Fibroblast of skin of left quadriceps (primary cell): ENCODE measurements around the gene RPS6KA6.
A peak's percentile ranks its signal among the peaks of the same experiment; 100 is the strongest.

ENCODE experiments used
- DNase-seq, 2 experiments: peaks; one replicate each; pipeline ENCODE4 v3.0.0-alpha.2; 2013; ENCODE audit warnings: low read depth in 2 of 2

Gene RPS6KA6

DNA sequence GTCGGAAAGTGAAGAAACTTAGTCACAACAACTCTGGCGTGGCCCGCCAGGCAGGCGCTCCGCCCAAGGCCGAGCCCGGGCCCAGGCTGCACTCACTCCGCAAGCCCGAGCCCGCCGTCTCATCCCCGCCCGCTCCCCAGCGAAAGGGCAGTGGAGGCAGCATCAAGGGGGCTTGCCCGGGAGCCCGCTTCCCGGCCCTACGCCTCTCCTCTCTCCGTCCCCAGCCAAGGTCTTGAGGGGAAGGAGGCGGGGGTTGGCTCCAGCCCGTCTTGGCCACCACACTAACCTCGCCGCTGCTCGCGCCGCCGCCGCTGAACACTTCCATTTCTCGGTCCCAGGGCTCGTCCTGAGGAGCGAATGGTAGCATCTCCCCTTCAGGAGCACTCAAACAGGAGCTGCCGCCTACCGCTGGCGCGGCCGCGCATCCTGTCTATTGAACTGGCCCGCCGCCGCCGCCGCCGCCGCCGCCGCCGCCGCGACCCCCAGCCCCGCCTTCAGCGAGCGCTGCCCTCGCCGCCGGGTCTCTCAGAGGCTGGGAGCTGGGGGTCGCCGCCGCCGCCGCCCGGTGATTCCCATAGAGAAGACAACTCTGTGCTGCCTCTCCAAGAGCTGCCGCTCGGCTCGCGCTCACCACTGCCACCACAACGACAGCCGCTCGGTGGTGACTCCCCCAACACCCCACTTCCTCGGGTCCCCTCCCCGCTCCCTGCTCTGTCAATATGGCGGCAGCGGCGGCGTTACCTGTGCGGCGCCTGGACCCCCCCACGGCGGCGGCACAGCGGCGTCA, at the start of gene RPS6KA6:
TSS of gene RPS6KA6 (minus strand) at position 667 of the 787 bp plus-strand sequence. CDS start at position 367, 300 bp downstream.
- no peak for DNase-seq

DNA sequence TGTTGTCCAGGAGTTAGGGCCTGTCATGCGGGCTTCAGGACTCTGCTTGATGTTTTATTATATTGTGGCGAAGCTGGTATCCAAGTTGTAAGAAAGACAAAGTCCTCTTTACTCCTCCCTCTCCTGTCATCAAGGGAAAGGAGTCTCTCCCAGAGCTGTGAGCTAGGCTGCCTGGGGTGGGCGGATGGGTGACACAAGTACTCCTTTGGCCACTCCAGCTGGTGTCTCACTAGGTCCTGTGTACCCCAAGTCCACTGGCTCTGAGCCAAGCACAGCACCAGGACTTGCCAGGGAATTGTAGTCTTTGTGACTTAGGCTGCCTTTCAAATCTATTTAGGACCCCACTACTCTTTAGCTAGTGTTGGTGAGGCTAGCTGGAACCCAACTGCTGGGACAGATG, 36.7 kb upstream of the RPS6KA6 start:
- DNase-seq: no peak

DNA sequence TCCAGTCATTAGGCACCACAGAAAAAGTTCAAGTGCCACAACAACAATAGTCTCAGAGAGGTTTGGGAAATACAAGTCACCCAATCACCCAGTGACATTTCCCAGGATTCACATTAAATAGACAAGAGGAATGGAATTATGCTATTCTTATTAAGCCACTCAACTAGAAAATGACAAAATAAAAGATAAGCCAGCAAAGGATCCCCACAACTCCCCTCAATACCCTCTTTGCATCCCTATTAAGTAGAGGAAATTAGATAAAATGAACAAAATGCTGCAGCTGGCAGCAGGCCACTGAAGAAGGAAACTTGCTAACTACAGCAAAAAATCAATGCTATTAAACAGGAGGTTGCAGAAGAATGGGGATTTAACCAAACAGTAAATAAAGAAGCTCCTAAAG, 35.3 kb upstream of the RPS6KA6 start:
- no peak for DNase-seq

DNA sequence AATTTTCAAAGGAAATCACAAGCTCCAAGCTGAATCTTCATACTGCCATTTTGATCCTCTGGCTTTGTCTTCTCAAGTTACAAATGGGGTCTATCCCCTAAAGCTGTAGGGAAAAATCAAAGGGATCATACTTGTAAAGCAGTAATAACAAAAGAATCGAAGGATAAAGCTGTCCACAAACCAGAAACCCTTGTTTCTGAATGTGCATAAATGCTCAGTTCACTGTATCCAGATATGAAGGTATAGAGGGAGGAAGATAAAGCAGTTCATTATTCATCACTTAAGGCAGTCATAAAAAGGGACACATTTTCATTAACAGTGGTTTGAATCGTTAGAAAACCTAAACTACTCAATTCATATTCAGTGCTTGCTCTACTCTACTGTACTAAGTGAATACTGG, 33.2 kb upstream of the RPS6KA6 start:
- DNase-seq: no peak

DNA sequence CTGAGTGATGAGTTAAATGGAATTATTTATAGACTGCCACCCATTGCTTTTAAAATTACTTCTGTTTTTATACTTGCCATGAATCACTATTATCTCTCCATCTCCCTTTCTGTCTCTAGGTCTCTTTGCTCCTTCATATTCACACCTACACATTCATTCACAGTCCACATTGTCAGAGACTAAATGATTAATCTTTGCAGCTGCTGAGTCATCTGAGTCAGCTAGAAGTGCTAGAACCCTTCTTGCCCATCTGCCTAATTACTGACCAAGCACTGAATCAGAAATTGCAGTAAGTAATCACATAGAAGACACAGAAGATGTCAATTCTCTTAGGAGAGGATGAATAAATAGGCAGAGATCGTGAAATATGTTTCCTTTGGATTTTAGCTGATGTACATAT, 31.6 kb upstream of the RPS6KA6 start:
- DNase-seq: no peak

DNA sequence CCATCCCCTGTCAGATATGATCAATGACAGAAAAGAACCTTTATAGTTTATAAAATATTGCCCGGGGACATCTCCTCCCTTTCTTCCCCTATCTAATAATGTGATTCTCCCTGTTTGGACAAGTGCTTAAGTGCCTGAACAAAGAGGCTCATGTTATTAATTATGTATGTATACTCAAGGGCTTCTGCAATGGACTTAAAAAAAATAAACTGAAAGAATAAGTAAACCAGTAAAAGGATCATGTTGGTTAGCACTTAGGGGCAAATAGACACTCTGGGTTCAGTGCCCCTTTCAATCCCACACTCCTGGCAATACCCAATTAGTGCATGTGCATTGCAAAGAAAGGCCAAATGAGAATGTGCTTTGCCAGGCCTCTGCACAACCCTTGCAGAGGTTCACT, 30.7 kb upstream of the RPS6KA6 start:
- DNase-seq: no peak

DNA sequence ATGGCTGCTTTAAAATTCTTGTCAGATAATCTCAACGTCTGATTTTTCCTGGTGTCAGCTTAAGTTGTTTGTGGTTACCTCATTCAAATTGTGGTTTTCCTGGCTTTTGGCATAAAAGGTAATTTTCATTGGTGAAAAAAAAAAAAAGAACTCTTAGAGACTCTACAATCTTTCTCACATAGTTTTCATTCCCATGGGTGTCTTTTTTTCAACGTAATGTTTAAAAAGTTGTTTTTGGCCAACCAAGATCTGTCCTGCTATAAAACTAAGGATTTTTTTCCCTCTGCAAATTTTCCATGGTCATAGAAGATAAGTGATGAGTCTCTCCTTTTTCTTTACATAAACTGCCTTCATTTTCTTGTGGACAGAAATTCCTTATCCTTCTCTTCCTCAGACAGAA, 28.9 kb upstream of the RPS6KA6 start:
- DNase-seq: peak in 1 of 2 experiments; percentile 2

DNA sequence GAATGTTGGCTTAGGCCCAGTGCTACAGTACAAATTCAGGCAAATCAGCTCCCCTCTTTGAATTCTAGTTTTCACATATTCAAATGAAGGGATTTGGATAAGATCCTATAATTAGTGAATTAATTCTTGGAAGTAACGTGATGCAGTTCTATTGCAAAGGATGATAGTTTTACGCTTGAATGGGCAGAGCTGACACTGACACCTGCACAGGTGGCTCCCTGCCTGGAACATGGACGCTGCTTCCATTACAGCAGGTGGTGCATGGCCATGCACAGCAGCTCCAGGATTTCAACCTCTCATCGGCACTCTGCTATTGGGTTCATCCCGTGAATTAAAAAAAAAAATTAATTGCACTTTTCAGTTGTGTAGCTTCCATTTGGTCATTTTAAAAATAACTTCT, 28.4 kb upstream of the RPS6KA6 start:
- no peak for DNase-seq

DNA sequence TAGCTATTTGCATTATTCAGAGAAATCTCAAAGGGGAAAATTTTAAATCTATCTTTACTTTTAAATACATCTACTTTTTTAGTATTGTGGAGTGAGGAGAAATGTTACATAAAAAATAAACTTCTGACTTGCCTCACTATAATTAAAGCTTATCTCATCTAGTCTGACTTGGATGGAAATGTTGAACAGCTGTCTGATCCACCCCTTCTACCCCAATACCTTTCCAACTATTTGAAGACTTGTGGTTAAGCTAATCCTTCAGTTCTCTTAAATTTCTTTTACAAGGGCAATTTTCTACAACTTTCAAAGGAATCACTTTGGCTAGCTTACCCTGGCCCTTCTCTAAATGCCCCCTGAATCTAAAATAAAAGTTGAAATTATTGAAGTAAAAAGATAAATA, 17.3 kb upstream of the RPS6KA6 start:
- no peak for DNase-seq

DNA sequence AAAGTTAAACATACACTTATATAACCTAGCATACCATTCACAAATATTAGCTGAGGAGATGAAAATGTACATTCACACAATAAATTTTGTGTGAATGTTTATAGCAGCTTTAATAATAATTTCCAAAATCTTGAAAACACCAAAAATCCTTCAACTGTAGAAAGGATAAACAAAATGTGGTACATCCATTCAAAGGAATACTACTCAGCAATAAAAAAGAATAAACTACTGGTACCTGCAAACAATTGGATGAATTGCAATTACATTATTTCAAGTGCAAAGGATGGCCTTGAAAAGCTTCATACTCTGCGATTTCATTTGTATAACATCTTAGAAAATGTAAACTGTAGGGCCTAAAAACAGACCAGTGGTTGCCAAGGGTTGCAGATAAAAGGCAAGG, 11.7 kb upstream of the RPS6KA6 start:
- no peak for DNase-seq

DNA sequence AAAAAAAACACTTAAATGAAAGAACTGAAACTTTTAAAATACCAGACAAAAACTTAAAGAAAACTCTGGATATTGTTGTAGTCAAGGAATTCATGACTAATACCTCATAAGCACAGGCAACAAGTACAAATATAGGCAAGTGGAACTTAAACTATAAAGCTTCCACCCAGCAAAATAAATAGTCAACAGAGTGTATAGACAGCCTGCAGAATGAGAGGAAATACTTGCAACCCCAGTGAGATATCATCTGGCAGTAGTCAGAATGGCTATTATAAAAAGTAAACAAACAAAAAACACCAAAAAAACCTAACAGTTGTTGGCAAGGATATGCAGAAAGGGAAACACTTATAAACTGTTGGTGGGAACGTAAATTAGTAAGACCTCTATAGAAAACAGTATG, 9.6 kb upstream of the RPS6KA6 start:
- no peak for DNase-seq

DNA sequence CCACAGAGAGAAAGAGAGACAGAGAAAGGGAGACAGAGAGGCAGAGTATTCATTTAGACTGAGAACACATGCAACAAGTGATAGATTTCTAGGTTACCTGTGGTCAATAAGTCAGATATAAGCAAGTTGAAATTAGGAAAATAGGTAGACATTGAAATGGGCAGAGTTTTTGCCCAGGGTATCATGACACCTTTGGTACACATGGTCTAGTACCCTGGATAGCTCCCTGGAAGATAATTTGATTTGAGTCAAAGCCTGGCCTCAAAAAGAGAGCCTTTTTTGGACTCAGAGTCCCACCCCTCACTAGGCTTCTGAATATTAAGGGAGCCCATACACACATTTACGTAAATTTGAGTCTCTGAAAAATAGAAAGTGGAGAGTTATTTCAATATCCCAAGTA, 4.0 kb upstream of the RPS6KA6 start:
- no peak for DNase-seq

DNA sequence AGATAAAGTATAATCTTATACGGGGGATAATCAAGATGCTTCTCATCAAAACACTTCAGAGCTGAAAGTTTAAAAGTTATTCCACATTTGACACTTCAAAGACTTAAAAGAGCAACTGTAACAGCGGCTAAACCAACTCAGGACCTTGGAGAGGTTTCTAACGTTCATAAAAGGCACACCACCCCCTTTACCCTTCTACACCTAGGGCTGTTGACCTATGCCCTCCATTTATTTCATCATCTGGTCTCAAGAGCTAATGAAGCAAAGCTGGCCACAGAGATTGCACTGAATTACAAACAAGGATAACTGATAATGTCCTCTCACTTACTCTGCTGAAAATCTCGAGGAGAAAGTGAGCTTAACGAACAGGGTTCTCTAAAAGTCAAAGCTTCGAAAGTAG, 1.1 kb upstream of the RPS6KA6 start:
- DNase-seq: no peak

DNA sequence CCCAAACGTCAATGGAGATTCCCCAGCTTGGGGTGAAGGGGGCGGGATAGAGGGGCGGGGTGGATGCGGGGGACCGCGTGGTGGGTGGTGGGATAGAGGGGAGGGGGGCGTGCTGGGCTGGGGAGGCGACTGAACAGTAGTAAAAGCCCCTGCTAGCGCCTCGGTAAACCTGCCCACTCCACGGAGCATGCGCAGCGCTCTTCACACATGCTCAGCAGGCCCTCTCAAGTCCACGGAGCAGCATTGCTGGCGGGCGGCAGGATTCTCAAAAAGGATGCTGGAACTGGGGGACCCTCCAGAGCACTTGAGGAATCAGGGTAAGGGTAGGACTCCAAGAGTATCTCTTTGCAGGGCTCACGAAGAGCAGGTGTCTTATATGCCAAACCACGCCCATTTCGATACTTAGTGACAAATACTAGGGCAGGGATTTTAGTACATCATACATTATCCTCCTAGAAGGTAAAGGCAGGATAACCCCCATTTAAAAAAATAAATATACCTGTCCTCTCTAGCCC, 378 bp upstream of the RPS6KA6 start:
- peak in 1 of 2 experiments; percentile 28 for DNase-seq

DNA sequence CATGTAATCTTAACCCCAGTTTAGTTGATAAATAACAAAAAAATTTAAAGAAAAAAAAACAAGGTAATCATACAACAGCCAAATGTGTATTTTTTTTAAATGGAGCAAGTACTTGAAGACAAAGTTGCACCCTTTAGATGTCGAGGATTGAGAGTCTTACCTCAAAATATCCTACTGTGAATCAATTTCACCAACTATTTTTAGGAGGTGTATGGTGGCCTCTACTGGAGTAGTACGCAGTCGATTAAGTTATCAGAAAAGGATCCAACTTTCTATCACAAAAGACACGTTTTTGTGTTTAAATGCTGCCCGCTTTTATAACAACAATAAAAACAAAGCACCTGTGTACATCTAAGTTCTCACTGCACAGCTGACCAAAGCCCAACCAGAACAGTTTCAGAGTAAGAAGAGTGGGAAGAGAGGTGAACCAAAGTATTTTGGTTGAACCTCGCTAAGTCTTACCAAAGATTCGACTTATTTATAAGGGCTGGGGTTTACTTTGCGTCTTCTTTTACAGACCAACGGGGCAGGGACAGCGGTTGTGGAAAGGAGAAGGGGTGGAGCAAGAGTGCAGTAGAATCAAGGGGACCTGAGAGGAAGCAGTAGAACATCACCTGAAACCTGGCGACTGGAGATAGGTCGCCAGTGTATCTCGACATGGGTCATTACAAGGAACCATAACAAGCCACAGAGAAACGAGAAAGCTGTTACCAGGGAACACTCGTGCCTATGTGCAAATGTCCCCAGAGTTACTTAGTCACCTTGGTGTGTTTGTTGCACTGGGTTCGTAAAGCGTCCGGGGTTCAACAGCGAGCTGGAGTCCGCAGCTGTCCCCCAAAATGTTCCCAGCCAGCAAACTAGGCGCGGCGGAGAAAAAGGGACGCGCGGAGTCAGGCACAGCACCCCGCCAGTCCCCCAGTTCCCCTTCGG, 1.1 kb downstream of the RPS6KA6 start:
- DNase-seq: no peak

DNA sequence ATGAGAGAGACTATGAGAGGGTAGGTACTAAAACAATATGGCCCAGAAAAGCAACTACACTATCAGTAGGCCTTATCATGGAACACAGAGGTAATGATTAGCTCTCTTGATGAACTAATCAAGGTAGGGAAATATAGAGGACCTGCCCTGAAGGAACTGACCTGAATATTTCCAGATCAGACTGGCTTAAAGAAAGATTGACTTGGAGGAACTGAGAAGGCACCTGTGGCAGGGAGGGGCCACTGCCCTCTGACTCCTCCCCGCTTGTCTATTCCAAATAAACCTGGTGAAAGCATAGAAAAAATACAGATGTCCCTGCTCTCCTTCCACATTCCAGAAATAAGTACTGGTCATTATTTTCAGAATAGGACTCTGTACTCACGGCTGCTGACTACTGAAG, 5.5 kb downstream of the RPS6KA6 start:
- DNase-seq: no peak

DNA sequence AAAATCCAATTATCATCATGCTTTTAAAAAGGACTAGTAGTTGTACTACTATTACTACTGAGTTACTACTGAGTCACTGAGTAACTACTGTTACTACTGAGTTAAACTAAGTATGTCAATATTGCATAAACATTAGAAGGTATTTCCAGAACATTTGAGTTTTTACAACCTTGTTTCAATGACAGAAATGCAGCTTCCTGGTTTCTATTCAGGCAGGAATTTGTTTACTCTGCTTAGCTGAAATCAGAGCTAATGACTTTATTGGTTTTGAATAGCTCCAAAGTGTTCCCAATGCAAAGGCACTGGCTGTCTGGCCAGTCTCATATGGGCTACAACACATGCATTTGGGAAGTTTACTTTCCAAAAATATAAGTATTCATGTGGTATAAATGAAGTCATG, 12.0 kb downstream of the RPS6KA6 start:
- no peak for DNase-seq

DNA sequence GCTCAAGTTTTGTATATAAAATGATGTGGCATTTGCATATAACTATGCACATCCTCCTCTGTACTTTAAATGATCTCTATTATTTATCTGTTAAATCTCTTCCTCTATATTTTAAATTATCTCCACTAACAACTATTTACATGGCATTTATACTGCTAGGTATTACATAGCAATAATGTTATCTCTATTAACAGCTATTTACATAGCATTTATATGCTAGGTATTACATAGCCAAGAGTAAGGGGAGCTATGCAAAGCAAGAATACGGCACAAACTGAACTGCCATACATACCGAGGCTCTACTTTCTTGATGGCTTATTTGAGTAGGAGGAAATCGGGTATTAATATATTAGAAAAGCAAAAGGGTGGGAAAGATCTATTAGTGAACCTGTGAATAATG, 12.7 kb downstream of the RPS6KA6 start:
- no peak for DNase-seq

DNA sequence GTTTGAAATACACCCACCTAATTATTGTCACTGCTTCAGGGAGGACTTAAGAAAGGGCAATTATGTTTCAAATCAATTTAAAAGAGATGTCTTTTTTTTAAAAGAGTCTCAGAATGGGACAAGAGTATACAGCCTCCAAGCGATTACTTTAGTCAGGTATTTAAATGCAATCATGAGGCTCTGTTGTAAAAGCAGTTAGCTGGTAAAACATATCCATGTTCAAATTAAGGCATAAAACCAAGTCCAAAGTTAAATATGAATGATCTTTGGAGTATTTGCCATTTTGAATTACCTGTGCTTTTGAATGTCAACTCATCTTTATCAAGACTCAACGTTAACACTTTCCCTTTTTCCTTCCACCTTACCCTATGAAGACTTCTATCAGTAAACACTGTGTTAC, 13.7 kb downstream of the RPS6KA6 start:
- DNase-seq: no peak

DNA sequence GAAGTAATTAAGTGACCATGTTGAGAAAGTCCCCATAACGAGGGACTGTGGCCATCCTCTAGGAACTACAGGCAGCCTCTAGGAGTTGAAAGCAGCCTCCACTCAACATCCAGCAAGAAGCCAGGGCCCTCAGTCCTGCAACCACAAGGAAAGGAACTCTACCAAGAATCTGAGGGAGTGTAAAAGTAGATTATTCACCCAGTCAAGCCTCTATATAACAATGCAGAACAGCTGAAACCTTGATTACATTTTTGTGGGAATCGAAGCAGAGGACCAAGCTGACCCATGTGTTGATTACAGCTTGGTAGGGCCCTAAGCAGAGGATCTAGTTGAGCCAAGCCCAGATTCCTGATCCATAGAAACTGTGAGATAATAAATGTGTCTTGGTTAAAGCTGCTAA, 17.1 kb downstream of the RPS6KA6 start:
- DNase-seq: no peak

DNA sequence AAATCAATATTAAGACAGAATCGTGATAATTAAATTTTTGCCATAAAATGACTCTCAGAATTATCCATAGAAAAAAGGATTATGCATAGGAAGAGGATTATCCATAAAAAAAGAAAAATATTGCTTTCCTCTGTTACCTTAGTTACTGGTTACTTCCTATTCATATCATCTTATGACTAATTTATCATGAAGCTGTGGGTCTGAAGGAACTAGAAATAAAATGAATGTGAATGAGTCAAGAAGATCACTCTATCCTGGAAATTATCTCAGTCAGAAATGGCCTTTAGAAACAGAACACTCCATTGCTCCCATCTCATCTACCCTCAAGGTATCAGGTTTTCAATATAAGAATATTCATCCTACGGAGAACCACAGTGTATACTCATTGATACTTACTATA, 19.4 kb downstream of the RPS6KA6 start:
- no peak for DNase-seq

DNA sequence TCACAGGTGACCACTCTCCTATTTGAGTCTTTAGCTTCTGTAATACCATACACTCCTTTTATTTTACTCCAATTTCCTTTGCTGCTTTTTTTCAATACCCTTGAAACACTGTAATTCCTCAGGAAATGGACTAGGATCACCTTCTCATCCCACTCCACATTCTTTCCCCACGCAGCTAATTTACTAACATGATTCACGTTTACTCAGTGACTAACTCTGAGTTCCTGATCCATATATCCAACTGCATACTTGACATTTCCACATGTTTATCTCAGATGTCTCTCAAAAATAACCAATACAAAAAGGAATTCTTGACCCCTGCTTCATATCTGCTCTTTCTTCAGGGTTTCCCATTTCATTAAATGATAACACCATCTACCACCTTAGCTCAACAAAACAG, 19.9 kb downstream of the RPS6KA6 start:
- DNase-seq: no peak

DNA sequence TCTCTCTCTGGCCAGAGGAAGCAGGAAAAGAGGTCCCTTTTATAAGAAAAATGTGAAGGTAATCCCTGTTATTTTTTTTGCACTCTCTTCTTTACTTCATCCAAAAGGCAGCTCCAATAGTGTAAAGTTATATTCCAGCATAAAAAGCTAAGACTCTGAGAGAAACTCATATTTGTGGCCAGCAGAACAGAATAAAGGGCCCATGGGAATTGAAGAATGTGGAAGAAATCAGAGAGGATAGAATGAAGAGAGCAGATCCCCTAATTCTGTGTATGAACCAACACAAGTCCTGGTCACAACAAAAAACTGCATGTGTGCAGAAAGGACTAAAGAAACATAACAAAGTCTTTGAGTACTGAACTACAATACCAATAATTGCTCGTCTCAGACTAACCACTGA, 22.3 kb downstream of the RPS6KA6 start:
- peak; percentile 35 to 40 for DNase-seq
